ENCODE results near the gene ITPA.

The ITPA gene

GRCh38 chr20:3227506-3227905, 18.2 kb downstream of the ITPA start:
- DNase-seq (ENCODE audit: low read depth in 1 of 2, low spot score in 1 of 2), result no peak

GRCh38 chr20:3227936-3228749, 18.8 kb downstream of the ITPA start:
- DNase-seq (ENCODE audit: low read depth in 1 of 2, low spot score in 1 of 2), result no peak

GRCh38 chr20:3228750-3229032, 19.4 kb downstream of the ITPA start:
- DNase-seq (ENCODE audit: low read depth in 1 of 2, low spot score in 1 of 2), result no peak

GRCh38 chr20:3229158-3229557, 19.9 kb downstream of the ITPA start:
- DNase-seq (ENCODE audit: low read depth in 1 of 2, low spot score in 1 of 2), result no peak

- no peak for DNase-seq (ENCODE audit: low read depth in 1 of 2, low spot score in 1 of 2)
These were observed 20.5 kb downstream of the ITPA start for GRCh38 chr20:3229798-3230197.

GRCh38 chr20:3231116-3231515, 21.8 kb downstream of the ITPA start:
- DNase-seq (ENCODE audit: low read depth in 1 of 2, low spot score in 1 of 2), result no peak

GRCh38 chr20:3231889-3232588, 22.7 kb downstream of the ITPA start:
- no peak for DNase-seq (ENCODE audit: low read depth in 1 of 2, low spot score in 1 of 2)

GRCh38 chr20:3233131-3233990, 24.1 kb downstream of the ITPA start:
- no peak for DNase-seq (ENCODE audit: low read depth in 1 of 2, low spot score in 1 of 2)

GRCh38 chr20:3233991-3234498, 24.7 kb downstream of the ITPA start:
- no peak for DNase-seq (ENCODE audit: low read depth in 1 of 2, low spot score in 1 of 2)

- DNase-seq (ENCODE audit: low read depth in 1 of 2, low spot score in 1 of 2), result no peak
These were observed 26.5 kb downstream of the ITPA start for GRCh38 chr20:3235666-3236324.

- DNase-seq (ENCODE audit: low read depth in 1 of 2, low spot score in 1 of 2), result no peak
These were observed 28.0 kb downstream of the ITPA start for GRCh38 chr20:3237011-3237957.

GRCh38 chr20:3237958-3238615, 28.8 kb downstream of the ITPA start:
- DNase-seq (ENCODE audit: low read depth in 1 of 2, low spot score in 1 of 2), result no peak

- DNase-seq (ENCODE audit: low read depth in 1 of 2, low spot score in 1 of 2), result no peak
These were observed 29.3 kb downstream of the ITPA start for GRCh38 chr20:3238616-3239025.

GRCh38 chr20:3239026-3239866, 29.9 kb downstream of the ITPA start, which contains the start of gene SLC4A11:
Gene SLC4A11, minus strand, starts transcription at chr20:3239190. Its CDS starts 53 bp downstream, at chr20:3239137.
- no peak for DNase-seq (ENCODE audit: low read depth in 1 of 2, low spot score in 1 of 2)

- DNase-seq (ENCODE audit: low read depth in 1 of 2, low spot score in 1 of 2), result no peak
These were observed 30.8 kb downstream of the ITPA start for GRCh38 chr20:3239867-3240775.

GRCh38 chr20:3240776-3241363, 31.6 kb downstream of the ITPA start:
- DNase-seq (ENCODE audit: low read depth in 1 of 2, low spot score in 1 of 2), result no peak

GRCh38 chr20:3242172-3242692, 32.9 kb downstream of the ITPA start:
- no peak for DNase-seq (ENCODE audit: low read depth in 1 of 2, low spot score in 1 of 2)
